Measurements from ENCODE around the gene SLC35F2. TPM values are rescaled to one million over a fixed set of nuclear protein-coding genes. Genes with fewer than 3 reads are reported as not detected.

Gene SLC35F2
- total RNA-seq, 3 donors from 2014 or later (not counting 1 experiment from before 2014, with no cell fraction given) = 1.2 to 3.7 (median 2.7) TPM

DNA sequence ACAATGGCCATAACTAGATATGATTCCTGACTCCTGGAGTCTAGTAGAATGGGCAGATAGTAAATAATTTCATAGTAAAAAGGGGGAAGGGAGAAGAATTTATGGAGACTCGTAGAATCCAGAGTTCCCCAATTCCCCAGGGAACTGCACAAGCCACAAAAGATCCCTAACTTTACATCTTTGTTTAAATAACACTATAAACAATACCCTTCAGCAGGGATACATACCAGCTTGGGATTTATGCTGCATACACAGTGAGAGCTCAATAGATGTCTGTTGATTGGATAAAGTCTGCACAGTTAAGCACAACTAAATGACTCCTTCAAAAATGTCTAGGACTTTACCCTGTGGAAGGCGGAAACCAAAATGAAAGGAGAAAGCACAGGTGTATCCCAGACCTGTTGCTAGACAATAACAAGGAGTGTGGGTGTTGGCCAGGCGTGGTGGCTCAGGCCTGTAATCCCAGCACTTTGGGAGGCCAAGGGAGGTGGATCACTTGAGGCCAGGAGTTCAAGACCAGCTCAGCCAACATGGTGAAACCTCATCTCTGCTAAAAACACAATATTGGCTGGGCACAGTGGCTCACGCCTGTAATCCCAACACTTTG is 6.8 kb downstream of the SLC35F2 start:
- Mint-ChIP-seq H3K36me3 (no peaks in the 10 kb centered on the region), H3K4me1 (no peaks in the 10 kb centered on the region), H3K4me3 (no peak overlapping the region), H3K9me3 (no peaks in the 10 kb centered on the region), H3K27me3 (ENCODE audit: low read depth in 2 of 2) (no peaks in the 10 kb centered on the region), H3K27ac (no peak overlapping the region)
- DNase-seq (no peak), ATAC-seq (no peak)
- Histone ChIP-seq H3K27ac (ENCODE audit: low read length) (no peak overlapping the region), H3K9me3 (ENCODE audit: control insufficient read depth, insufficient read depth, low read length) (no peaks in the 10 kb centered on the region), H3K36me3 (ENCODE audit: control insufficient read depth, insufficient read depth, low read length) (no peaks in the 10 kb centered on the region), H3K4me1 (ENCODE audit: control insufficient read depth, insufficient read depth, low read length) (no peaks in the 10 kb centered on the region), H3K4me3 (ENCODE audit: low read length) (no peak overlapping the region), H3K27me3 (ENCODE audit: control insufficient read depth, insufficient read depth, low read length) (no peaks in the 10 kb centered on the region)
- intact Hi-C loops (cut with micrococcal nuclease) = no loop called here
- 95% methylated on average over 3 of the region's 4 CpGs for WGBS (ENCODE audit: insufficient coverage)
- TF ChIP-seq, protein P1, sequence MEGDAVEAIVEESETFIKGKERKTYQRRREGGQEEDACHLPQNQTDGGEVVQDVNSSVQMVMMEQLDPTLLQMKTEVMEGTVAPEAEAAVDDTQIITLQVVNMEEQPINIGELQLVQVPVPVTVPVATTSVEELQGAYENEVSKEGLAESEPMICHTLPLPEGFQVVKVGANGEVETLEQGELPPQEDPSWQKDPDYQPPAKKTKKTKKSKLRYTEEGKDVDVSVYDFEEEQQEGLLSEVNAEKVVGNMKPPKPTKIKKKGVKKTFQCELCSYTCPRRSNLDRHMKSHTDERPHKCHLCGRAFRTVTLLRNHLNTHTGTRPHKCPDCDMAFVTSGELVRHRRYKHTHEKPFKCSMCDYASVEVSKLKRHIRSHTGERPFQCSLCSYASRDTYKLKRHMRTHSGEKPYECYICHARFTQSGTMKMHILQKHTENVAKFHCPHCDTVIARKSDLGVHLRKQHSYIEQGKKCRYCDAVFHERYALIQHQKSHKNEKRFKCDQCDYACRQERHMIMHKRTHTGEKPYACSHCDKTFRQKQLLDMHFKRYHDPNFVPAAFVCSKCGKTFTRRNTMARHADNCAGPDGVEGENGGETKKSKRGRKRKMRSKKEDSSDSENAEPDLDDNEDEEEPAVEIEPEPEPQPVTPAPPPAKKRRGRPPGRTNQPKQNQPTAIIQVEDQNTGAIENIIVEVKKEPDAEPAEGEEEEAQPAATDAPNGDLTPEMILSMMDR (IDR thresholded peaks at IDR 0.05) = no peak

DNA sequence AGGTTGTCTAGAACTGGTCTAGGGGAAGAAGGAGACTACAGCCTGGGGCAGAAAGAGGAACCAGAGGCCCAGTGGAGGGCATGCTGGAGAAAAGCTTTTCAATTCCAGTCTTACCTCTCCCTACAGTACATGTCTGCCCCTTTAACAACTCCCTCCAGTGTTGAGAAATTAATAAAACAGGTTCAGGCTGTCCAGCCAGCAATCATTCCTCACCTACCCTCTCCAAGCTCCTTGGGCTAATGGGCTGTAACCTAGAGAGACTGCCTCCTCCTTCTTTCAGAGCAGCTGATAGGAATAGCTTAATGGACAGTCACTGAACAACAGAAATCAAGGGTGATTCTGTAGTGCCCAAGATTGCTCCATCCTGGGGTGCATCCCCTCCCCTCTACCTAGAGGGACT is 8.8 kb downstream of the SLC35F2 start:
- Histone ChIP-seq H3K36me3 (ENCODE audit: control insufficient read depth, insufficient read depth, low read length) (no peaks in the 10 kb centered on the region), H3K4me3 (ENCODE audit: low read length) (no peak overlapping the region), H3K27ac (ENCODE audit: low read length) (no peak overlapping the region), H3K27me3 (ENCODE audit: control insufficient read depth, insufficient read depth, low read length) (no peaks in the 10 kb centered on the region), H3K4me1 (ENCODE audit: control insufficient read depth, insufficient read depth, low read length) (no peaks in the 10 kb centered on the region), H3K9me3 (ENCODE audit: control insufficient read depth, insufficient read depth, low read length) (no peaks in the 10 kb centered on the region)
- TF ChIP-seq, protein P1 (IDR thresholded peaks at IDR 0.05) = no peak
- H3K9me3 Mint-ChIP-seq = no peaks in the 10 kb centered on the region
- ATAC-seq (no peak), DNase-seq (no peak)
- intact Hi-C loops (cut with micrococcal nuclease) = no loop called here
- no peaks in the 10 kb centered on the region for H3K36me3 Mint-ChIP-seq
- no peaks in the 10 kb centered on the region for H3K27me3 Mint-ChIP-seq (ENCODE audit: low read depth in 2 of 2)
- no peak overlapping the region for H3K27ac Mint-ChIP-seq
- no peak overlapping the region for H3K4me3 Mint-ChIP-seq
- no peaks in the 10 kb centered on the region for H3K4me1 Mint-ChIP-seq

DNA sequence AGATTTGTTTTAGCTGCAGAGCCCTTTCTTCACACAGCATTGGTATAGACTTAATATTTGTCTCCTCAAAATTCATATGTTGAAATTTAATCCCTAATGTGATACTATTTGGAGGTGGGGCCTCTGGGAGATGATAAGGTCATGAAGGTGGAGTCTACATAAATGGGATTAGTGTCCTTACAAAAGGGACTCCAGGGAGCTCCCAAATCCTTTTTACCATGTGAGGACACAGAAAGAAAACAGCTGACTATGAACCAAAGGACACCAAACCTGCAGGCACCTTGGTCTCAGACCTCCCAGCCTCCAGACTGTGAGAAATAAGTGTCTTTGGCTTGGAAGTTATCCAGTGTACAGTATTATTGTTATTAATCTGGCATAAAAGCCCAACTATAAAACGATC is 10.2 kb downstream of the SLC35F2 start:
- ATAC-seq (no peak), DNase-seq (no peak)
- 80% methylated on average over 1 of the region's 1 CpG for WGBS (ENCODE audit: insufficient coverage)
- TF ChIP-seq, protein P1 (IDR thresholded peaks at IDR 0.05) = no peak
- Histone ChIP-seq H3K4me1 (ENCODE audit: control insufficient read depth, insufficient read depth, low read length) (no peaks in the 10 kb centered on the region), H3K4me3 (ENCODE audit: low read length) (no peak overlapping the region), H3K36me3 (ENCODE audit: control insufficient read depth, insufficient read depth, low read length) (no peaks in the 10 kb centered on the region), H3K27me3 (ENCODE audit: control insufficient read depth, insufficient read depth, low read length) (no peaks in the 10 kb centered on the region), H3K27ac (ENCODE audit: low read length) (no peak overlapping the region), H3K9me3 (ENCODE audit: control insufficient read depth, insufficient read depth, low read length) (no peaks in the 10 kb centered on the region)
- Mint-ChIP-seq H3K9me3 (no peaks in the 10 kb centered on the region), H3K27ac (no peak overlapping the region), H3K4me3 (no peak overlapping the region), H3K36me3 (no peaks in the 10 kb centered on the region), H3K4me1 (no peaks in the 10 kb centered on the region), H3K27me3 (ENCODE audit: low read depth in 2 of 2) (no peaks in the 10 kb centered on the region)
- intact Hi-C loops (cut with micrococcal nuclease) = no loop called here

DNA sequence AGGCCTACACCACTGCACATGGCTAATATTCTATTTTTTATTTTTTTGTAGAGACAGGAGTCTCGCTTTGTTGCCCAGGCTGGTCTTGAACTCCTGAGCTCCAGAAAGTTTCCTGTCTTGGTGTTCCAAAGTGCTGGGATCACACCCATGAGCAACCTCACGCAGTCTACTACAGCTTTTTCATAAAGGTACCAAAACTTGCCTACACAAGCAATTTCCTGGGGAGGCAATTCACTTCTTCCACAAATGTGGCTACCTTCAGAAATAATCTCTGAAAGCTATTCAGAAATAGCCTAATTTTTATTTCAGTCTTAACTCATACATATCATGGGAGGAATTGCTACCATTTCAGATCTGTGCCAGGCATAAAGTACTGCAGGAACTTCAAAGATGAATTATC is 11.4 kb downstream of the SLC35F2 start:
- no peak overlapping the region for H3K27ac Mint-ChIP-seq

More for the DNA sequence above, 11.4 kb downstream of the SLC35F2 start:
- Histone ChIP-seq H3K27ac (ENCODE audit: low read length) (no peak overlapping the region), H3K27me3 (ENCODE audit: control insufficient read depth, insufficient read depth, low read length) (no peaks in the 10 kb centered on the region), H3K9me3 (ENCODE audit: control insufficient read depth, insufficient read depth, low read length) (no peaks in the 10 kb centered on the region), H3K4me1 (ENCODE audit: control insufficient read depth, insufficient read depth, low read length) (no peaks in the 10 kb centered on the region), H3K36me3 (ENCODE audit: control insufficient read depth, insufficient read depth, low read length) (no peaks in the 10 kb centered on the region), H3K4me3 (ENCODE audit: low read length) (no peak overlapping the region)
- Mint-ChIP-seq H3K36me3 (no peaks in the 10 kb centered on the region), H3K4me1 (no peaks in the 10 kb centered on the region), H3K9me3 (no peaks in the 10 kb centered on the region), H3K27me3 (ENCODE audit: low read depth in 2 of 2) (no peaks in the 10 kb centered on the region), H3K4me3 (no peak overlapping the region)
- DNase-seq = no peak
- TF ChIP-seq, protein P1 (IDR thresholded peaks at IDR 0.05) = no peak
- intact Hi-C loops (cut with micrococcal nuclease) = no loop called here
- 93% methylated on average over 2 of the region's 2 CpGs for WGBS (ENCODE audit: insufficient coverage)
- ATAC-seq = no peak
